ENCODE data around the gene JAG1.

DNA sequence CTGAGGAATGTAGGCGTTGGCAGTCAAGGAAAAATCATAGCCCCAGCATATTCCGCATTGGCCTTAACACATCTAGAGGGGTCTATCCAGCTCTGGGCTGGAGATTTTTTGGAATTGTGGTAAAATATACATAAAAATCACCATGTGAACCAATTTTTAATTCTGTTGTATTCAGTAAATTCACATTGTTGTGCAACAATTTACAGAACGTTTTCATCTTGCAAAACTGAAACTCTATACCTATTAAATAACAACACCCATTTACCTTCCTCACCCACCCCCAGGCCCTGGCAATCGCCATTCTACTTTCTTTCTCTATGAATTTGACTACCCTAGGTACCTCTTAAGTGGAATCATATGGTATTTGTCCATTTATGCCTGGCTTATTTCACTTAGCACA is 6.8 kb upstream of the JAG1 start:
- TF ChIP-seq, protein P1, sequence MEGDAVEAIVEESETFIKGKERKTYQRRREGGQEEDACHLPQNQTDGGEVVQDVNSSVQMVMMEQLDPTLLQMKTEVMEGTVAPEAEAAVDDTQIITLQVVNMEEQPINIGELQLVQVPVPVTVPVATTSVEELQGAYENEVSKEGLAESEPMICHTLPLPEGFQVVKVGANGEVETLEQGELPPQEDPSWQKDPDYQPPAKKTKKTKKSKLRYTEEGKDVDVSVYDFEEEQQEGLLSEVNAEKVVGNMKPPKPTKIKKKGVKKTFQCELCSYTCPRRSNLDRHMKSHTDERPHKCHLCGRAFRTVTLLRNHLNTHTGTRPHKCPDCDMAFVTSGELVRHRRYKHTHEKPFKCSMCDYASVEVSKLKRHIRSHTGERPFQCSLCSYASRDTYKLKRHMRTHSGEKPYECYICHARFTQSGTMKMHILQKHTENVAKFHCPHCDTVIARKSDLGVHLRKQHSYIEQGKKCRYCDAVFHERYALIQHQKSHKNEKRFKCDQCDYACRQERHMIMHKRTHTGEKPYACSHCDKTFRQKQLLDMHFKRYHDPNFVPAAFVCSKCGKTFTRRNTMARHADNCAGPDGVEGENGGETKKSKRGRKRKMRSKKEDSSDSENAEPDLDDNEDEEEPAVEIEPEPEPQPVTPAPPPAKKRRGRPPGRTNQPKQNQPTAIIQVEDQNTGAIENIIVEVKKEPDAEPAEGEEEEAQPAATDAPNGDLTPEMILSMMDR (IDR thresholded peaks at IDR 0.05; ENCODE audit: borderline replicate concordance, extremely low read depth, low read length, poor library complexity, severe bottlenecking) = no peak
- TF ChIP-seq EZH2 (IDR thresholded peaks at IDR 0.05; ENCODE audit: borderline replicate concordance, low read depth, low read length, severe bottlenecking) = no peak
